SK-N-SH (cell line): ENCODE results near the gene FOXE3. TPM values are rescaled to one million over a fixed set of nuclear protein-coding genes. Genes with fewer than 3 reads are reported as not detected.

Source experiments
- CTCF ChIA-PET: fragments of 300-600, 350-600 bp; formaldehyde crosslinking; extraction: SDS; loops from one replicate; lab custom pipeline; 2021; lab: Yijun Ruan, JAX
- POLR2A ChIA-PET: fragments of 350-600 bp; sonication (Branson Sonifier 250); formaldehyde crosslinking; extraction: SDS; loops from one replicate; lab custom pipeline; 2020; ENCODE audit warnings: antibody characterized with exemption, inconsistent platforms; lab: Yijun Ruan, JAX
- DNase-seq: peaks from one replicate; pipeline ENCODE4 v3.0.0; 2012
- H2AFZ ChIP-seq: fragments of 200-600 bp; sonication (generic); 2 replicates; pipeline ENCODE4 v1.8.1; 2016; ENCODE audit warnings: antibody characterized with exemption, mild to moderate bottlenecking, low read depth
- H3F3A ChIP-seq: fragments of 200-600 bp; sonication (generic); replicated peaks from 2 replicates; pipeline ENCODE3; 2016; ENCODE audit warnings: antibody characterized with exemption, mild to moderate bottlenecking; ENCODE audit not compliant: insufficient read depth
- H3K27ac ChIP-seq, 2 experiments: fragments of 200-500 bp in 1 of 2; fragments of 200-600 bp in 1 of 2; sonication (Bioruptor generic) in 1 of 2; sonication (generic), shearing (Covaris generic) in 1 of 2; 2 replicates each; pipeline versions ENCODE4 v1.5.1 to v1.6.1; 2014 to 2016; ENCODE audit warnings: low read depth in 2 of 2, inconsistent platforms in 1 of 2, low read length in 1 of 2, mild to moderate bottlenecking in 1 of 2, mixed read lengths in 1 of 2
- H3K27me3 ChIP-seq: fragments of 200-600 bp; sonication (generic), shearing (Covaris generic); 2 replicates; pipeline ENCODE4 v1.6.1; 2016; ENCODE audit warnings: mixed run types; ENCODE audit not compliant: insufficient read depth
- H3K36me3 ChIP-seq, 2 experiments: fragments of 200-500 bp in 1 of 2; fragments of 200-600 bp in 1 of 2; sonication (Bioruptor generic) in 1 of 2; sonication (generic) in 1 of 2; replicated peaks in 1 of 2; 2 replicates each; pipeline versions ENCODE3 to v1.5.1; 2014 to 2016; ENCODE audit warnings: low read length in 1 of 2, mild to moderate bottlenecking in 1 of 2; ENCODE audit not compliant: insufficient read depth in 2 of 2, control insufficient read depth in 1 of 2
- H3K4me1 ChIP-seq, 2 experiments: fragments of 200-500 bp in 1 of 2; fragments of 200-600 bp in 1 of 2; sonication (Bioruptor generic) in 1 of 2; sonication (generic), shearing (Covaris generic) in 1 of 2; 2 replicates each; pipeline versions ENCODE4 v1.5.1 to v1.6.1; 2014 to 2016; ENCODE audit warnings: low read depth in 1 of 2, low read length in 1 of 2, mixed run types in 1 of 2; ENCODE audit not compliant: insufficient read depth in 2 of 2, control insufficient read depth in 1 of 2
- H3K4me2 ChIP-seq: fragments of 200-600 bp; sonication (generic), shearing (Covaris generic); 2 replicates; pipeline ENCODE4 v1.6.1; 2017; ENCODE audit warnings: mixed run types
- H3K4me3 ChIP-seq, 2 experiments: fragments of 200-500 bp in 1 of 2; fragments of 200-600 bp in 1 of 2; sonication (Bioruptor generic) in 1 of 2; sonication (generic), shearing (Covaris generic) in 1 of 2; 2 replicates each; pipeline versions ENCODE4 v1.5.1 to v1.8.1; 2014 to 2016; ENCODE audit warnings: low read depth in 2 of 2, inconsistent platforms in 1 of 2, low read length in 1 of 2, mild to moderate bottlenecking in 1 of 2, mixed read lengths in 1 of 2, moderate library complexity in 1 of 2
- H3K79me2 ChIP-seq: fragments of 200-600 bp; sonication (generic); 2 replicates; pipeline ENCODE4 v1.8.1; 2017; ENCODE audit warnings: mild to moderate bottlenecking; ENCODE audit not compliant: insufficient read depth
- H3K9ac ChIP-seq: fragments of 200-600 bp; sonication (generic); 2 replicates; pipeline ENCODE4 v1.6.1; 2017; ENCODE audit warnings: mixed run types
- H3K9me2 ChIP-seq: fragments of 200-600 bp; sonication (generic); 2 replicates; pipeline ENCODE4 v1.6.1; 2017; ENCODE audit warnings: mixed run types
- H3K9me3 ChIP-seq: fragments of 200-600 bp; sonication (generic); 2 replicates; pipeline ENCODE4 v1.6.1; 2017; ENCODE audit warnings: mixed run types, mild to moderate bottlenecking, moderate library complexity
- H4K20me1 ChIP-seq: fragments of 200-600 bp; sonication (generic); 2 replicates; pipeline ENCODE4 v1.6.1; 2017; ENCODE audit warnings: mild to moderate bottlenecking, mixed run types; ENCODE audit not compliant: insufficient read depth
- CHD2 ChIP-seq: fragments of 150-350 bp; IDR thresholded peaks from 2 replicates; pipeline ENCODE4 v1.6.1; 2018; ENCODE audit warnings: low read length; ENCODE audit not compliant: partially characterized antibody
- EP300 ChIP-seq, 2 experiments: IDR thresholded peaks; 2 replicates each; pipeline versions ENCODE4 v1.4.0 to v1.6.1; 2012; ENCODE audit warnings: borderline replicate concordance in 1 of 2, low read depth in 1 of 2, low read length in 1 of 2
- JUND ChIP-seq: IDR thresholded peaks from 2 replicates; pipeline ENCODE4 v1.4.0; 2012
- MEF2A ChIP-seq: IDR thresholded peaks from 2 replicates; pipeline ENCODE4 v1.4.0; 2012; ENCODE audit warnings: low read depth, borderline replicate concordance
- NFIC ChIP-seq: IDR thresholded peaks from 2 replicates; pipeline ENCODE4 v1.4.0; 2012; ENCODE audit warnings: borderline replicate concordance
- NRF1 ChIP-seq: IDR thresholded peaks from 2 replicates; pipeline ENCODE4 v1.6.1; 2012; ENCODE audit warnings: low read depth, mild to moderate bottlenecking, low read length
- YY1 ChIP-seq: IDR thresholded peaks from 2 replicates; pipeline ENCODE4 v1.4.0; 2012; ENCODE audit warnings: low read depth, mild to moderate bottlenecking
- WGBS: methylation state at CpG from one replicate; pipeline ENCODE4 v1.1.6; 2017; ENCODE audit warnings: low lambda C conversion rate; 5-methylcytosine and 5-hydroxymethylcytosine counted together
- polyA plus RNA-seq, 3 experiments: library from polyadenylated mRNA; depleted of rRNA; stranded (reverse); fragments of >200 nt; gene quantifications; 2 replicates each; pipeline ENCODE4 v1.2.3, GENCODE V29; 2012
- TF ChIP-seq, protein P1 (sequence below): IDR thresholded peaks from 2 replicates; pipeline ENCODE4 v1.4.0; 2012; ENCODE audit warnings: low read depth, borderline replicate concordance

The FOXE3 gene
- polyA plus RNA-seq, 1 of the 3 experiments (the other 2 are of a cell fraction): not detected

GRCh38 chr1:47407481-47407880 is 8.6 kb upstream of the FOXE3 start (continued):
- TF ChIP-seq CHD2: no peak
- no peak for TF ChIP-seq EP300 (IDR thresholded peaks at IDR 0.05; ENCODE audit: borderline replicate concordance in 1 of 2, low read depth in 1 of 2, low read length in 1 of 2)
- TF ChIP-seq MEF2A: no peak

DNA sequence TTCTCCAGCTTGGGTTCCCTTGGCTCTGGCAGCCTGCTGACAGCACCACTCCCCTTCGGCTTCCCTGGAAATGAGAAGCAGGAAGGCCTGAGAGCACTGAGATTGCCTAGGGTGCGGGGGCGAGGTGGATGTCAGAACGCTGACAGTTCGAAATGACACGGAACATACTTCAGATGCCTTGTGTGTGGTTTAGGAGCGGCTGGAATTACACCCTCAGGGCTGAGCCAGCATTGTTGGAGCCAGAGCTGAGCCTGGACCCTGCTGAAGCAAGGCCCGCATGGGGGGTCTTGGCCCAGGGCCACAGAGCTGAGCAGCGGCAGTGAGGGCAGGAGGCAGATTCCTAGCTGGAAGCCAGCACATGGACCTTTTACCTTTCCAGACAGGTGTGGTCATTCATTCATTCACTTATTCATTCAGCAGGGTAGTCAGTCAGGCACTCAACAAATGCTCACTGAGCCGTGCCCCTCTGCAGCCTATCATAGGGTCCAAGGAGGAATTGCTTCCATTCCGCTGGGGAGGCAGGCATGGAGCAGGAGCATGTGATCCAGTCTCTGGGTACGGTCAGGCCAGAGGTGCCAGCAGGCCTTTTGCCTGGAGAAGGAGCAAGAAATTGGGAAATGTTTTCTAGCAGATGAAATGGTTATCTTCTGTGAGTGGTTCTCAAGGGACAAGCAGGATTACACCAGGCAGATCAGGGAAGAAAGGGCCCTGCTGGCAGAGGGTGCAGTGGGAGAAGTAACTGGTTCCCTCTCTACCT is 6.6 kb upstream of the FOXE3 start:
- no peak overlapping the region for H3K4me3 ChIP-seq
- no peaks in the 10 kb centered on the region for H3F3A ChIP-seq
- no peaks in the 10 kb centered on the region for H3K4me1 ChIP-seq
- no peaks in the 10 kb centered on the region for H3K27me3 ChIP-seq
- H3K9me3 ChIP-seq: no peaks in the 10 kb centered on the region
- H3K79me2 ChIP-seq: no peaks in the 10 kb centered on the region
- DNase-seq: no peak
- no peak overlapping the region for H2AFZ ChIP-seq
- no peaks in the 10 kb centered on the region for H3K36me3 ChIP-seq
- no peaks in the 10 kb centered on the region for H4K20me1 ChIP-seq
- POLR2A ChIA-PET: no interaction called here
- TF ChIP-seq JUND: no peak
- TF ChIP-seq, protein P1, sequence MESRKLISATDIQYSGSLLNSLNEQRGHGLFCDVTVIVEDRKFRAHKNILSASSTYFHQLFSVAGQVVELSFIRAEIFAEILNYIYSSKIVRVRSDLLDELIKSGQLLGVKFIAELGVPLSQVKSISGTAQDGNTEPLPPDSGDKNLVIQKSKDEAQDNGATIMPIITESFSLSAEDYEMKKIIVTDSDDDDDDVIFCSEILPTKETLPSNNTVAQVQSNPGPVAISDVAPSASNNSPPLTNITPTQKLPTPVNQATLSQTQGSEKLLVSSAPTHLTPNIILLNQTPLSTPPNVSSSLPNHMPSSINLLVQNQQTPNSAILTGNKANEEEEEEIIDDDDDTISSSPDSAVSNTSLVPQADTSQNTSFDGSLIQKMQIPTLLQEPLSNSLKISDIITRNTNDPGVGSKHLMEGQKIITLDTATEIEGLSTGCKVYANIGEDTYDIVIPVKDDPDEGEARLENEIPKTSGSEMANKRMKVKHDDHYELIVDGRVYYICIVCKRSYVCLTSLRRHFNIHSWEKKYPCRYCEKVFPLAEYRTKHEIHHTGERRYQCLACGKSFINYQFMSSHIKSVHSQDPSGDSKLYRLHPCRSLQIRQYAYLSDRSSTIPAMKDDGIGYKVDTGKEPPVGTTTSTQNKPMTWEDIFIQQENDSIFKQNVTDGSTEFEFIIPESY: no peak
- TF ChIP-seq NRF1: no peak
- TF ChIP-seq MEF2A: no peak
- no peak overlapping the region for H3K4me2 ChIP-seq
- no peak overlapping the region for H3K9ac ChIP-seq
- H3K9me2 ChIP-seq: no peaks in the 10 kb centered on the region
- 79% methylated on average over 9 of the region's 12 CpGs for WGBS
- no peak overlapping the region for H3K27ac ChIP-seq
- CTCF ChIA-PET: interaction anchor here (0.8 to 3.6 kb wide), 8 partner anchors 10 to 317 kb away, joined by 3 to 18 read pairs (median 4); partner anchors contain the start of gene FOXD2

GRCh38 chr1:47410068-47410455 is 6.0 kb upstream of the FOXE3 start:
- CTCF ChIA-PET: interaction anchor here (2.4 to 3.4 kb wide), 2 partner anchors 14 to 22 kb away, joined by 9 to 15 read pairs; no protein-coding TSS in a partner anchor
- H3K36me3 ChIP-seq: no peaks in the 10 kb centered on the region
- no peak overlapping the region for H3K4me2 ChIP-seq
- H3K4me1 ChIP-seq: no peaks in the 10 kb centered on the region
- no peak for DNase-seq
- H3K79me2 ChIP-seq: no peaks in the 10 kb centered on the region
- WGBS: 43% methylated on average over 3 of the region's 3 CpGs
- H3K27me3 ChIP-seq: peaks cover 5% of the 10 kb centered on the region; the same call in 1 of the 2 replicates
- H3K9ac ChIP-seq: no peak overlapping the region
- POLR2A ChIA-PET: no interaction called here
- H3K9me2 ChIP-seq: no peaks in the 10 kb centered on the region
- no peak overlapping the region for H3K4me3 ChIP-seq
- H3F3A ChIP-seq: no peaks in the 10 kb centered on the region
- H4K20me1 ChIP-seq: no peaks in the 10 kb centered on the region
- TF ChIP-seq NFIC (no peak), YY1 (no peak)
- H2AFZ ChIP-seq: no peak overlapping the region
- no peaks in the 10 kb centered on the region for H3K9me3 ChIP-seq
- no peak overlapping the region for H3K27ac ChIP-seq
